Ascending aorta (tissue), 2 donors: ENCODE data around the gene GUCY2D. TPM values are rescaled to one million over a fixed set of nuclear protein-coding genes. Genes with fewer than 3 reads are reported as not detected.

Experiments
- DNase-seq, 2 donors: peaks; one replicate each; pipeline ENCODE4 v3.0.0-alpha.2; 2019; ENCODE audit warnings: low spot score in 2 of 2
- H3K27ac ChIP-seq, 2 donors: fragments of 200-600 bp; sonication (generic); one replicate each; pipeline ENCODE4 v1.5.1; 2016 to 2017; ENCODE audit warnings: mild to moderate bottlenecking in 1 of 2
- H3K27me3 ChIP-seq: fragments of 200-600 bp; sonication (generic); one replicate; pipeline ENCODE4 v1.5.1; 2017
- H3K36me3 ChIP-seq, 2 donors: fragments of 200-600 bp; sonication (generic); one replicate each; pipeline ENCODE4 v1.5.1; 2016
- H3K4me1 ChIP-seq, 2 donors: fragments of 200-600 bp; sonication (generic); one replicate each; pipeline ENCODE4 v1.5.1; 2016 to 2017; ENCODE audit warnings: mild to moderate bottlenecking in 1 of 2
- H3K4me3 ChIP-seq, 2 donors: fragments of 200-600 bp; sonication (generic); one replicate each; pipeline ENCODE4 v1.5.1; 2016 to 2017; ENCODE audit warnings: mild to moderate bottlenecking in 1 of 2
- H3K9me3 ChIP-seq, 2 donors: fragments of 200-600 bp; sonication (generic); one replicate each; pipeline ENCODE4 v1.5.1; 2016
- CTCF ChIP-seq, 3 experiments: fragments of 200-600 bp in 2 of 3; fragments of 450-650 bp in 1 of 3; sonication (generic) in 2 of 3; IDR thresholded peaks; one replicate each; pipeline ENCODE4 v1.5.1; 2016 to 2019; ENCODE audit warnings: antibody characterized with exemption in 3 of 3, mild to moderate bottlenecking in 1 of 3, moderate library complexity in 1 of 3
- intact Hi-C: fragments of 100-400 bp; cut with DNase I; formaldehyde crosslinking; loops from one replicate; pipeline ENCODE4 v1.15.1; 2023
- total RNA-seq: library from RNA; depleted of rRNA; stranded (reverse); fragments of >200 nt; gene quantifications from one replicate; pipeline ENCODE4 v1.1.0, GENCODE V29; 2016

The GUCY2D gene
- total RNA-seq, 1 donor from 2014 or later = not detected

- Histone ChIP-seq H3K4me1 (peaks cover 0 to 5% of the 10 kb centered on the region in 2 donors), H3K27me3 (peaks cover 8% of the 10 kb centered on the region), H3K36me3 (no peaks in the 10 kb centered on the region), H3K27ac (no peak overlapping the region), H3K9me3 (no peaks in the 10 kb centered on the region), H3K4me3 (no peak overlapping the region)
- TF ChIP-seq CTCF (IDR thresholded peaks at IDR 0.05) = no peak
- no peak for DNase-seq
- intact Hi-C loops = no loop called here
Measured at GRCh38 chr17:8063761-8064534, 61.5 kb downstream of the GUCY2D start.

- no peak for DNase-seq
- H3K36me3 ChIP-seq = no peaks in the 10 kb centered on the region
- intact Hi-C loops = no loop called here
Measured at GRCh38 chr17:8064561-8065019, 62.2 kb downstream of the GUCY2D start.

GRCh38 chr17:8066841-8067775 lies 64.7 kb downstream of the GUCY2D start:
- H3K27me3 ChIP-seq = peaks cover 4% of the 10 kb centered on the region
- no peak for DNase-seq

More at GRCh38 chr17:8064561-8065019, 62.2 kb downstream of the GUCY2D start:
- peaks cover 4% of the 10 kb centered on the region for H3K27me3 ChIP-seq
- TF ChIP-seq CTCF (IDR thresholded peaks at IDR 0.05) = no peak
- H3K9me3 ChIP-seq = no peaks in the 10 kb centered on the region
- H3K4me1 ChIP-seq = peaks cover 0 to 5% of the 10 kb centered on the region in 2 donors
- H3K4me3 ChIP-seq = no peak overlapping the region
- H3K27ac ChIP-seq = no peak overlapping the region

GRCh38 chr17:8067806-8068205 lies 65.4 kb downstream of the GUCY2D start:
- H3K4me3 ChIP-seq = no peak overlapping the region
- H3K4me1 ChIP-seq = peaks cover 1 to 6% of the 10 kb centered on the region in 2 donors
- DNase-seq = no peak
- TF ChIP-seq CTCF (IDR thresholded peaks at IDR 0.05) = no peak
- intact Hi-C loops = no loop called here
- H3K36me3 ChIP-seq = no peaks in the 10 kb centered on the region
- H3K27me3 ChIP-seq = peaks cover 7% of the 10 kb centered on the region
- H3K27ac ChIP-seq = no peak overlapping the region
- no peaks in the 10 kb centered on the region for H3K9me3 ChIP-seq

More at GRCh38 chr17:8066841-8067775, 64.7 kb downstream of the GUCY2D start:
- intact Hi-C loops = no loop called here
- H3K4me1 ChIP-seq = peaks cover 0 to 5% of the 10 kb centered on the region in 2 donors
- no peak overlapping the region for H3K27ac ChIP-seq
- no peak overlapping the region for H3K4me3 ChIP-seq
- no peaks in the 10 kb centered on the region for H3K36me3 ChIP-seq
- no peaks in the 10 kb centered on the region for H3K9me3 ChIP-seq
- no peak for TF ChIP-seq CTCF (IDR thresholded peaks at IDR 0.05)

- Histone ChIP-seq H3K4me1 (peaks cover 7 to 10% of the 10 kb centered on the region in 2 donors), H3K4me3 (no peak overlapping the region), H3K27me3 (peaks cover 7% of the 10 kb centered on the region), H3K36me3 (no peaks in the 10 kb centered on the region), H3K27ac (no peak overlapping the region), H3K9me3 (no peaks in the 10 kb centered on the region)
- no peak for TF ChIP-seq CTCF (IDR thresholded peaks at IDR 0.05)
- intact Hi-C loops = no loop called here
- DNase-seq = peak in 1 of 2 donors; percentile 30
Measured at GRCh38 chr17:8068736-8069586, 66.5 kb downstream of the GUCY2D start.
